H1 (cell line): ENCODE results near the gene ERG28. TPM values are rescaled to one million over a fixed set of nuclear protein-coding genes. Genes with fewer than 3 reads are reported as not detected.

Source experiments
- CEBPB ChIP-seq: IDR thresholded peaks from 2 replicates; pipeline ENCODE4 v1.6.1; 2012; ENCODE audit warnings: low read depth, low read length
- CHD1 ChIP-seq: IDR thresholded peaks from 2 replicates; pipeline ENCODE4 v1.6.1; 2012; ENCODE audit warnings: low read depth, low read length, improper control_type of control experiment
- JUND ChIP-seq: IDR thresholded peaks from 2 replicates; pipeline ENCODE4 v1.6.1; 2011; ENCODE audit warnings: mild to moderate bottlenecking, improper control_type of control experiment, low read length
- NRF1 ChIP-seq: IDR thresholded peaks from 2 replicates; pipeline ENCODE4 v1.6.1; 2011; ENCODE audit warnings: mild to moderate bottlenecking, low read depth, low read length, improper control_type of control experiment
- RNF2 ChIP-seq: fragments of 200-900, 300-1000 bp; sonication (generic); IDR thresholded peaks from 2 replicates; pipeline ENCODE4 v1.7.1; 2016; ENCODE audit warnings: borderline replicate concordance, low read depth, mild to moderate bottlenecking, antibody characterized with exemption, low read length; ENCODE audit not compliant: poor library complexity, severe bottlenecking; ENCODE audit errors: missing control alignments
- SIRT6 ChIP-seq: IDR thresholded peaks from one replicate; pipeline ENCODE4 v1.7.1; 2012; ENCODE audit warnings: low read length, inconsistent platforms
- TAF7 ChIP-seq: optimal IDR thresholded peaks from 2 replicates; pipeline ENCODE3; 2011; ENCODE audit warnings: low read depth, mild to moderate bottlenecking, inconsistent platforms, low read length, moderate library complexity, borderline replicate concordance
- TBP ChIP-seq: IDR thresholded peaks from 2 replicates; pipeline ENCODE4 v1.6.1; 2011; ENCODE audit warnings: low read depth, low read length, improper control_type of control experiment
- polyA plus RNA-seq, 7 experiments: library from polyadenylated mRNA; depleted of rRNA in 3 of 7; stranded (reverse) in 5 of 7; unstranded in 2 of 7; fragments of >200 nt in 5 of 7; fragments of 200-250 nt in 2 of 7; gene quantifications; 1 replicate in 5 of 7; 2 replicates in 1 of 7; 4 replicates in 1 of 7; pipeline versions ENCODE4 v1.2.1 to v1.2.3, GENCODE V29; 2011 to 2013; ENCODE audit warnings: missing spikeins in 2 of 7, mixed read lengths in 2 of 7
- total RNA-seq: library from RNA; stranded (reverse); fragmentation: NEBNext Ultra II Directional; extraction: Animal tissue kit (Norgen Biotek cat#: 25700); gene quantifications from 2 replicates; pipeline ENCODE4 v1.2.1, GENCODE V29; 2021

Gene ERG28
- total and polyA plus RNA-seq, 2 of the 8 experiments (the other 6 are each of a cell fraction or from before 2014, with no cell fraction given), result 32.6 to 56.7 TPM

DNA sequence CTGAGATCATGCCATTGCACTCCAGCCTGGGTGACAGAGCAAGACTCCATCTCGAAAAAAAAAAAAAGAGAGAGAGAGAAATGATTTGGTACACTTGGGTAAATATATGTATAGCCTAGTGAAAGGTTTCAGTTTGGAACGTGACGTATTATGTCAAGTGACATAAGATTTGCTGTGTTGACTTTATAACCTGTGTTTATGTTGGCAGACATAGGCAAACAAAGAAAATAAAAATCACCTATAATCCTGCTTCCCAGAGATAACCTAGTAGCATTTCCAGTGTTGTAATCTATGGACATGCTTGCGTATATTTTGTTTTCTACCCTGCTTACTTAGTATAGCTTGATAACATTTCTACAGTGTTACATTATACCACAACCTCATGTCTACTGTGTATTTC, 16.7 kb downstream of the ERG28 start (continued):
- TF ChIP-seq TAF7 (no peak), RNF2 (no peak), JUND (no peak), TBP (no peak), CHD1 (no peak), NRF1 (no peak), CEBPB (no peak), SIRT6 (no peak)
- TF ChIP-seq, all 59 proteins: peak for 0
